ENCODE data around the gene PGM3. TPM values are rescaled to one million over a fixed set of nuclear protein-coding genes. Genes with fewer than 3 reads are reported as not detected.
"Not testable (repeated sequence)": the region's sequence is repeated elsewhere in the genome, so short reads cannot be mapped to it uniquely, and the experiment has no call there.

Gene PGM3
- total and polyA plus RNA-seq, 4 donors = 5.8 to 61.0 (median 36.7) TPM

GRCh38 chr6:83191974-83192373 lies 1.1 kb downstream of the PGM3 start:
- 78 to 80% methylated on average over 17 to 18 of the region's 18 CpGs for WGBS, 2 donors

GRCh38 chr6:83190626-83191025 lies 2.4 kb downstream of the PGM3 start:
- DNase-seq (no peak), ATAC-seq (ENCODE audit: low FRiP score) (no peak)
- intact Hi-C loops (cut with DNase I) = loop anchor here in 1 of 2 donors (5.0 kb wide), 1 partner anchor 123 kb away; the partner anchor contains the start of genes DOP1A and UBE3D
- Histone ChIP-seq H3K36me3 (ENCODE audit: control insufficient read depth in 1 of 2, insufficient read depth in 2 of 2, low read length in 1 of 2) (peaks cover 3 to 4% of the 10 kb centered on the region in 2 donors), H3K4me1 (ENCODE audit: control insufficient read depth in 1 of 2, insufficient read depth in 2 of 2, low read length in 2 of 2) (no peaks in the 10 kb centered on the region), H3K4me3 (ENCODE audit: low read length in 2 of 2) (no peak overlapping the region), H3K27me3 (ENCODE audit: control insufficient read depth in 1 of 2, insufficient read depth in 2 of 2, low read length in 1 of 2) (no peaks in the 10 kb centered on the region), H3K9me3 (ENCODE audit: control insufficient read depth, low read length) (no peaks in the 10 kb centered on the region), H3K27ac (ENCODE audit: low read depth in 1 of 2, low read length in 2 of 2) (no peak overlapping the region)
- WGBS, 2 donors = 91 to 93% methylated on average over 6 of the region's 6 CpGs

More at GRCh38 chr6:83191974-83192373, 1.1 kb downstream of the PGM3 start:
- not testable (repeated sequence) for H3K27me3 ChIP-seq (ENCODE audit: control insufficient read depth in 1 of 2, insufficient read depth in 2 of 2, low read length in 1 of 2); H3K9me3 ChIP-seq (ENCODE audit: control insufficient read depth, low read length); H3K4me1 ChIP-seq (ENCODE audit: control insufficient read depth in 1 of 2, insufficient read depth in 2 of 2, low read length in 2 of 2); ATAC-seq (ENCODE audit: low FRiP score); DNase-seq; H3K36me3 ChIP-seq (ENCODE audit: control insufficient read depth in 1 of 2, insufficient read depth in 2 of 2, low read length in 1 of 2); H3K27ac ChIP-seq (ENCODE audit: low read depth in 1 of 2, low read length in 2 of 2)
- intact Hi-C loops (cut with DNase I) = loop anchor here in 1 of 2 donors (5.0 kb wide), 1 partner anchor 125 kb away; the partner anchor contains the start of genes DOP1A and UBE3D
- peak overlapping the region in 1 of 2 donors; percentile 77 for H3K4me3 ChIP-seq (ENCODE audit: low read length in 2 of 2)

- DNase-seq (no peak), ATAC-seq (ENCODE audit: low FRiP score) (no peak)
- intact Hi-C loops (cut with DNase I) = no loop called here
- H3K4me1 ChIP-seq (ENCODE audit: control insufficient read depth in 1 of 2, insufficient read depth in 2 of 2, low read length in 2 of 2) = peaks cover 0 to under 1% of the 10 kb centered on the region in 2 donors
- no peak overlapping the region for H3K4me3 ChIP-seq (ENCODE audit: low read length in 2 of 2)
- H3K9me3 ChIP-seq (ENCODE audit: control insufficient read depth, low read length) = no peaks in the 10 kb centered on the region
- H3K27me3 ChIP-seq (ENCODE audit: control insufficient read depth in 1 of 2, insufficient read depth in 2 of 2, low read length in 1 of 2) = no peaks in the 10 kb centered on the region
- 59 to 66% methylated on average over 3 of the region's 3 CpGs for WGBS, 2 donors
- H3K27ac ChIP-seq (ENCODE audit: low read depth in 1 of 2, low read length in 2 of 2) = no peak overlapping the region
- H3K36me3 ChIP-seq (ENCODE audit: control insufficient read depth in 1 of 2, insufficient read depth in 2 of 2, low read length in 1 of 2) = peaks cover 3 to 7% of the 10 kb centered on the region in 2 donors
Observed at GRCh38 chr6:83188501-83188900, 4.6 kb downstream of the PGM3 start.

GRCh38 chr6:83185096-83185495 lies 8.0 kb downstream of the PGM3 start:
- Histone ChIP-seq H3K36me3 (ENCODE audit: control insufficient read depth in 1 of 2, insufficient read depth in 2 of 2, low read length in 1 of 2) (peaks cover 5 to 11% of the 10 kb centered on the region in 2 donors), H3K27ac (ENCODE audit: low read depth in 1 of 2, low read length in 2 of 2) (no peak overlapping the region), H3K4me3 (ENCODE audit: low read length in 2 of 2) (no peak overlapping the region), H3K4me1 (ENCODE audit: control insufficient read depth in 1 of 2, insufficient read depth in 2 of 2, low read length in 2 of 2) (peaks cover 0 to 3% of the 10 kb centered on the region in 2 donors), H3K27me3 (ENCODE audit: control insufficient read depth in 1 of 2, insufficient read depth in 2 of 2, low read length in 1 of 2) (no peaks in the 10 kb centered on the region), H3K9me3 (ENCODE audit: control insufficient read depth, low read length) (no peaks in the 10 kb centered on the region)
- 94 to 97% methylated on average over 2 of the region's 2 CpGs for WGBS, 2 donors
- ATAC-seq (ENCODE audit: low FRiP score) = no peak
- intact Hi-C loops (cut with DNase I) = no loop called here
- no peak for DNase-seq

- ATAC-seq (ENCODE audit: low FRiP score) (peak; percentile 64), DNase-seq (peak in 1 of 2 donors; percentile 45)
- H3K27me3 ChIP-seq (ENCODE audit: control insufficient read depth in 1 of 2, insufficient read depth in 2 of 2, low read length in 1 of 2) = no peaks in the 10 kb centered on the region
- H3K36me3 ChIP-seq (ENCODE audit: control insufficient read depth in 1 of 2, insufficient read depth in 2 of 2, low read length in 1 of 2) = peaks cover 5 to 11% of the 10 kb centered on the region in 2 donors
- 48 to 53% methylated on average over 9 of the region's 9 CpGs for WGBS, 2 donors
- no peak overlapping the region for H3K4me3 ChIP-seq (ENCODE audit: low read length in 2 of 2)
- intact Hi-C loops (cut with DNase I) = no loop called here
- H3K4me1 ChIP-seq (ENCODE audit: control insufficient read depth in 1 of 2, insufficient read depth in 2 of 2, low read length in 2 of 2) = peaks cover 0 to 3% of the 10 kb centered on the region in 2 donors
- H3K27ac ChIP-seq (ENCODE audit: low read depth in 1 of 2, low read length in 2 of 2) = no peak overlapping the region
- H3K9me3 ChIP-seq (ENCODE audit: control insufficient read depth, low read length) = no peaks in the 10 kb centered on the region
Observed at GRCh38 chr6:83183082-83183828, 9.8 kb downstream of the PGM3 start.

- Histone ChIP-seq H3K36me3 (ENCODE audit: control insufficient read depth in 1 of 2, insufficient read depth in 2 of 2, low read length in 1 of 2) (peaks cover 5 to 11% of the 10 kb centered on the region in 2 donors), H3K9me3 (ENCODE audit: control insufficient read depth, low read length) (no peaks in the 10 kb centered on the region), H3K27ac (ENCODE audit: low read depth in 1 of 2, low read length in 2 of 2) (no peak overlapping the region), H3K4me3 (ENCODE audit: low read length in 2 of 2) (no peak overlapping the region), H3K4me1 (ENCODE audit: control insufficient read depth in 1 of 2, insufficient read depth in 2 of 2, low read length in 2 of 2) (peaks cover 0 to 3% of the 10 kb centered on the region in 2 donors), H3K27me3 (ENCODE audit: control insufficient read depth in 1 of 2, insufficient read depth in 2 of 2, low read length in 1 of 2) (no peaks in the 10 kb centered on the region)
- DNase-seq = no peak
- ATAC-seq (ENCODE audit: low FRiP score) = no peak
- 77 to 88% methylated on average over 1 of the region's 1 CpG for WGBS, 2 donors
- intact Hi-C loops (cut with DNase I) = no loop called here
Observed at GRCh38 chr6:83182114-83182513, 11.0 kb downstream of the PGM3 start.

- Histone ChIP-seq H3K9me3 (ENCODE audit: control insufficient read depth, low read length) (no peaks in the 10 kb centered on the region), H3K4me1 (ENCODE audit: control insufficient read depth in 1 of 2, insufficient read depth in 2 of 2, low read length in 2 of 2) (peaks cover 0 to 3% of the 10 kb centered on the region in 2 donors), H3K4me3 (ENCODE audit: low read length in 2 of 2) (no peak overlapping the region), H3K36me3 (ENCODE audit: control insufficient read depth in 1 of 2, insufficient read depth in 2 of 2, low read length in 1 of 2) (peaks cover 2 to 7% of the 10 kb centered on the region in 2 donors), H3K27ac (ENCODE audit: low read depth in 1 of 2, low read length in 2 of 2) (no peak overlapping the region), H3K27me3 (ENCODE audit: control insufficient read depth in 1 of 2, insufficient read depth in 2 of 2, low read length in 1 of 2) (no peaks in the 10 kb centered on the region)
- ATAC-seq (ENCODE audit: low FRiP score) (no peak), DNase-seq (no peak)
- intact Hi-C loops (cut with DNase I) = no loop called here
Observed at GRCh38 chr6:83180426-83180950, 12.6 kb downstream of the PGM3 start.

GRCh38 chr6:83176246-83176645 lies 16.8 kb downstream of the PGM3 start:
- ATAC-seq (ENCODE audit: low FRiP score) (no peak), DNase-seq (no peak)
- Histone ChIP-seq H3K4me3 (ENCODE audit: low read length in 2 of 2) (no peak overlapping the region), H3K27me3 (ENCODE audit: control insufficient read depth in 1 of 2, insufficient read depth in 2 of 2, low read length in 1 of 2) (no peaks in the 10 kb centered on the region), H3K9me3 (ENCODE audit: control insufficient read depth, low read length) (no peaks in the 10 kb centered on the region), H3K27ac (ENCODE audit: low read depth in 1 of 2, low read length in 2 of 2) (no peak overlapping the region), H3K36me3 (ENCODE audit: control insufficient read depth in 1 of 2, insufficient read depth in 2 of 2, low read length in 1 of 2) (peaks cover 5 to 8% of the 10 kb centered on the region in 2 donors), H3K4me1 (ENCODE audit: control insufficient read depth in 1 of 2, insufficient read depth in 2 of 2, low read length in 2 of 2) (no peaks in the 10 kb centered on the region)
- intact Hi-C loops (cut with DNase I) = loop anchor here in 1 of 2 donors (5.0 kb wide), 1 partner anchor 34 kb away; no protein-coding TSS in a partner anchor
- 88 to 92% methylated on average over 4 of the region's 4 CpGs for WGBS, 2 donors

- Histone ChIP-seq H3K27ac (ENCODE audit: low read depth in 1 of 2, low read length in 2 of 2) (peak overlapping the region in 1 of 2 donors; percentile 33), H3K27me3 (ENCODE audit: control insufficient read depth in 1 of 2, insufficient read depth in 2 of 2, low read length in 1 of 2) (no peaks in the 10 kb centered on the region), H3K4me1 (ENCODE audit: control insufficient read depth in 1 of 2, insufficient read depth in 2 of 2, low read length in 2 of 2) (peaks cover 0 to 2% of the 10 kb centered on the region in 2 donors), H3K36me3 (ENCODE audit: control insufficient read depth in 1 of 2, insufficient read depth in 2 of 2, low read length in 1 of 2) (peaks cover 17 to 20% of the 10 kb centered on the region in 2 donors), H3K9me3 (ENCODE audit: control insufficient read depth, low read length) (no peaks in the 10 kb centered on the region), H3K4me3 (ENCODE audit: low read length in 2 of 2) (no peak overlapping the region)
- intact Hi-C loops (cut with DNase I) = no loop called here
- ATAC-seq (ENCODE audit: low FRiP score) (no peak), DNase-seq (no peak)
- WGBS, 2 donors = 82 to 92% methylated on average over 1 of the region's 1 CpG
Observed at GRCh38 chr6:83169511-83169910, 23.6 kb downstream of the PGM3 start.

All from aorta (tissue), 5 donors.